ENCODE data around the gene ATF7.

DNA sequence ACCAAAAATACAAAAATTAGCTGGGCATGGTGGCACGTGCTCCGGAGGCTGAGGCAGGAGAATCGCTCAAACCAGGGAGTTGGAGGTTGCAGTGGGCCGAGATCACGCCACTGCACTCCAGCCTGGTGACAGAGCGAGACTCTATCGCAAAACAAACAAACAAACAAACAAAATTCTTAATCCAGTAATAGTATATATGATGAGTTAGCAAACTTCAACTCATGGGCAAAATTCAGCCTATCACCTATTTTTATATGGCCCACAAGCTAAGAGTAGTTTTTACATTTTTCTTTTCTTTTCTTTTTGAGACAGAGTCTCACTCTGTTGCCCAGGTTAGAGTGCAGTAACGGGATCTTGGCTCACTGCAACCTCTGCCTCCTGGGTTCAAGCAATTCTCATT is 14.9 kb downstream of the ATF7 start:
- no peak for TF ChIP-seq CTCF (IDR thresholded peaks at IDR 0.05; ENCODE audit: low read depth, low read length, poor library complexity, severe bottlenecking)
- no peak for TF ChIP-seq EZH2phosphoT487 (IDR thresholded peaks at IDR 0.05; ENCODE audit: borderline replicate concordance, low read length)

Measured in DOHH2 (cell line).